Anterior cingulate cortex (tissue), 58 donors: ENCODE measurements around the gene SLC12A4.
"Not testable (repeated sequence)": the region's sequence is repeated elsewhere in the genome, so short reads cannot be mapped to it uniquely, and the experiment has no call there.

ENCODE experiments used
- DNase-seq, 58 donors: peaks; one replicate each; lab custom pipeline; 2025; lab: John Stamatoyannopoulos, UW

Gene SLC12A4

DNA sequence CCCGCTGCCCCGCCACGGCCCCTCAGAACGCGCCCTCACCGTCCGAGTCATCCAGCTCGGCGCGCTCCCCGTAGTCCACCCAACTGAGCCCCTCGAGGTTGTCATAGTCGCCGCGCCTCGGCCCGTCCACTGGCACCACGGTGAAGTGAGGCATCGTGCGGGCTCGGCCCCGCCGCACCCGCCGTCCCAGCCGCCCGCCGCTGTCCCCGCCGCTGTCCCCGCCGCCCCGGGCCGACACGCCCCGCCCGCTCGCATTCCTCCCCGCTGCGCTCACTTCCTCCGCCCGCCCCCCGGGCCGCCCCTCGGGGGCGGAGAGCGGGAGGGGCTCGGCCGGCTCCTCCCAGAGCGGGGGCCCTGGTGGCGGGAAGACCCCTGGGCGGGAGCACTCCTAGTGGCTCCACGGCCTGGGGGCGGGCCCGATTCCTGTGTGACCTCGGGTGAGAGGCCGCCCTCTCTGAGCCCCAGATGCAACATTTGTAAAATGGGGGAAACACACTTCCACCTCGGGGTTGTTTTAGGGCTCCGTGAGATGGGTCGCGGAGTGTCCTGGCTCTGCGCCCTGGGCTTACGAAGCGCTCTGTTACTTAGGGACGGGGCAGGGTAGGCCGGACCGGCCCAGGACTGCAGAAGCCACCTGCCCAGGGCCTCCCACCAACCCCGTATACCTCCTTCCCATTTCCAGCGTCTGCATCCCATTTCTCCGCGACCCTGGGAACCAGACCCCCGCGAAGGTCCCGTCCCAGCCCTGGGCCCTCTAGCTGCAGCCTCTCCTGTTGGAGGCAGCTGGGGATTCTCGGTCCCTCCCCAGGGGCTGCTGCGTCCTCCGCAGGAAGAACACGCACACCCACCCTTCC, at the start of gene SLC12A4:
Gene SLC12A4, minus strand, starts transcription at position 238 of the 854 bp plus-strand sequence. Its CDS starts 84 bp downstream, at position 154.
- peak in 49 of 58 donors; percentile 20 to 75 (median 43) for DNase-seq

DNA sequence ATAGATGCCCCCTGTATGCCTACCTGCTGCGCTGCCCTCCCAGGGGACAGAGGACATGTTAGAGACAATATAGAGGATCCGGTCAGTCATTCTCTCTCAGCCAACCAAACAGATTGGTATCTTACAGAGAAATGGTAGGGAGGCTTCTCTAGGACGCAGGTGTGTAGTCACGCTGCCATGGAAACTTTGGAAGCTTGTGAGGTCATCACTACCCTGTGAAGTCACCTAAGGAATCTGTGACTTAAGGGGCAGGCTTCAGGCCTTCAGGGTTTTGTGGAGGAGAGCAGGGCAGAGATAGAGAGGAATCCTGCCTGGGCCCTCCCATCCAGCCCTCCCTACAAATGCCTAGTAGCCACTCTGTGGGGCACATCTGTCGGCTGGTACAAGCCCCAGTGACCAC, 47.2 kb upstream of the SLC12A4 start, which contains the start of gene DPEP2NB:
Gene DPEP2NB, minus strand, starts transcription at position 231 of the 400 bp plus-strand sequence. Its CDS starts 141 bp downstream, at position 90.
- DNase-seq, result no peak

DNA sequence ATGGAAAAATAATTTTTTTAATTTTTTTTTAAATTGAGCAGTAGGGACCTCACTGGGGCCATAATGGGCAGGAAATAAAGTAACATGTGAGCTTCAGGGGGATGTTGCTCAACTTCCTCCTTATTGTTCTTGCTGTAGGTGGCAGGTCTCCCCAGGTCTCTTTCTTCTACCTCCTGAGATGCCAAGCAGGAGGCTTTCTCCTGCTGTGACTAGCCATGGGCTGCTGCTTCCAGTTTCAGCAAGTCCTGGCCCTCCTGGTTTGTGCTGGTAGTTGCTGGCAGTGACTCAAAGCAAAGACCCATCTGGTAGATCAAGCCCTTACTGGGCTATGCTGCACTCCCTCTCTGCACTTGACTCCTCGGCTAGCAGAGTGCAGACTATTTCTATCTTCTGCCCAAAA, 45.0 kb upstream of the SLC12A4 start:
- DNase-seq, result no peak

DNA sequence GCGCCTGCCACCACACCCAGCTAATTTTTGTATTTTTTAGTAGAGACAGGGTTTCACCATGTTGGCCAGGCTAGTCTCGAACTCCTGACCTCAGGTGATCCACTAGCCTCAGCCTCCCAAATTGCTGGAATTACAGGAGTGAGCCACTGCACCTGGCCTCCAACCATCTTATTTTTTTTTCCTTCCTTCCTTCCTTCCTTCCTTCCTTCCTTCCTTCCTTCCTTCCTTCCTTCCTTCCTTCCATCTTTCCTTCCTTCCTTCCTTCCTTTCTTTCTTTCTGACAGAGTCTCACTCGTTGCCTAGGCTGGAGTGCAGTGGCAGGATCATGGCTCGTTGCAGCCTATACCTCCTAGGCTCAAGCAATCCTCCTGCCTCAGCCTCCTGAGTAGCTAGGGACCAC, 41.4 kb upstream of the SLC12A4 start:
- DNase-seq, result not testable (repeated sequence)

DNA sequence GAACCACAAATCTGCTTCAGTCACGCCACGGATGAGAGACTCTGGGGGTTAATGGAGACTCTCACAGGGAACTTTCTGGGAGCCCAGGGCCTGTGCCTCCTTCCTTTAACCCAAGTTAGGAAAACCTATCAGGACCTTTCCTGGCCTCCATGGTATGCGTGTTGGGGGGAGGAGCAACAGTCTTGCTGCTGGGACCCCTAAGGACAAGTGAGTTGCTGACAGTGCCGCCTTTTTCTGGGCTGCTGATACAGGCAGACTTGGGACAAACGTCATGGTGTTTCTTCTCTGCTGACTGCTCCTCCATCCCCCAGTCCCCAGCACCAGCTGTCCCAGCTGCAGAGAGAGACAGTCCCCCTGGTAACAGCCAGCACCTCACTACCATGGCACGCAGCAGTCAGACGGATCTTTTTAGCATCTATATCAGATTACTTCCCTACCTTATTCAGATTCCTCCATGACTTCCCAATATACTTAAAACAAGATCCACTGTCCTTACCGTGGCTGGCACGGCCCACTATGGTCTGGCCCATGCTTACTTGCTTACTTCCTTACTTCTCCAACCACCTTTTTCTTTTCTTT, 40.8 kb upstream of the SLC12A4 start:
- DNase-seq, result no peak

DNA sequence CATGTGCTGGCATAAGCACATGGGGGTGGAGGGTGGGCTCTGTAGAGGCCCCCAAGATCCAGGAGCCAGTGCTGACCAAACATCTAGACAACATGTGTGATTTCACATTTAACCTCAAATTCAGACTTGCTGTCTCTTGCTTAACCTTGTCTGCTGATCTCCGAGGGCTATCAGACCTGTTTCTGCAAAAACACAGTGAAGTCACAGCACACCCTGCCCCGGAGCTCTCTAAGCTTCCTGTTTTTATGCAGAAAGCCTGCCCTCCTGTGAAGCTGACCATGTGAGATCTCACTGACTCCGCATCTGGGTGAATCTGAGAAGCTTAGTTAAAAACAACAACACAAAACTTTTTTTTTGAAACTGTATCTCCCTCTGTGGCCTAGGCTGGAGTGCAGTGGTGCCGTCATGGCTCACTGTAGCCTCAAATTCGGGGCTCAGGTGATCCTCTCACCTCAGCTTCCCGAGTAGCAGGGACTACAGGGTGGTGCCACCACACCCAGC, 37.4 kb upstream of the SLC12A4 start:
- DNase-seq, result peak in 9 of 58 donors; percentile 2 to 45 (median 8)

DNA sequence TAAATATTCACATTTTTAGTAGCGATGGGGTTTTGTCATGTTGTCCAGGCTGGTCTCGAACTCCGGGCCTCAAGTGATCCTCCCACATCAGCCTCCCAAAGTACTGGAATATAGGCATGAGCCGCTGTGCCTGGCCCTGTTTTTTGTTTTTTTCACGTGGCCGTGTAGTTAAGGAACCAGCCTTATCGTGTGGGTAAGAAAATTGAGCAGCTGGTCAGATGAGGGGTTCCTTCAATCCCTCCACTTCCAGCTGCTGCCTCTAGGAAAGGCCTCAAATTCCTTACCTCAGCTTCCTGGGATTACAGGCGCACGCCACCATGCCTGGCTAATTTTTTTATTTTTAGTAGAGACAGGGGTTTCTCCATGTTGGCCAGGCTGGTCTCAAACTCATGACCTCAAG, 36.8 kb upstream of the SLC12A4 start:
- DNase-seq, result no peak

DNA sequence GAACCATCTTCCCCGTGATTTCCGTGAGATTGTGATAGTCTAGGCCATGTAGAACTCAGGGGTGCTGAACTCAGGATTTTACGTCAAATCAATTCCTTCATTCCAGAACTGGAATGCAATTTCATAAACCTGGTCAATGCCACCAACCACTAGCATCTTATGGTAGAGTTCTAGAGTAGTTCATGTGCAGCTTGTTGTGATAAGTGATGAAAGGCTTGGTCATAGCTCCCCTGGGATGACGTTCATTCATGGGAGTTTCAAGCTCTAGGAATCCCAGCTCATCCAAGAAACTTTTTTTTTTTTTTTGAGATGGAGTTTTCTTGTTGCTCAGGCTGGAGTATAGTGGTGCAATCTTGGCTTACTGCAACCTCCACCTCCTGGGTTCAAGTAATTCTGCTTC, 34.6 kb upstream of the SLC12A4 start:
- no peak for DNase-seq

DNA sequence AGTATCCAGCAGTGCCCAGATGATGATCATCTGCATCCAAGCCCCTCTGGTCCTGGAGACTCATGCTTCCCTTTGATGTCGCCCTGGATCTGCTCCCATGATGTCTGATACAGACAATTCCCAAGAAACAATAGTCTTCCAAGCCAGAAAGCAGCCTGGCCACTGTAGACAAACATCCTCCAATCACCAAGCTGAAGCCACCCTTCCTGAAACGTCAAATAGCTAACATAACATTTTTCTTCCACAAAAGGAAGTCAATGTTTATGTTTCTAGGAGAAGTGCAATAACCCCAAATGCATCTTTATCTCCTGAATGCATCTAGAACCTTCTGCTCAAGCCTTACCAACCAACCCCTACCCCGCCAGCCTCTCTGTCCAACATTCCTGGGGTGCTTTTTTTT, 32.0 kb upstream of the SLC12A4 start:
- DNase-seq, result no peak

DNA sequence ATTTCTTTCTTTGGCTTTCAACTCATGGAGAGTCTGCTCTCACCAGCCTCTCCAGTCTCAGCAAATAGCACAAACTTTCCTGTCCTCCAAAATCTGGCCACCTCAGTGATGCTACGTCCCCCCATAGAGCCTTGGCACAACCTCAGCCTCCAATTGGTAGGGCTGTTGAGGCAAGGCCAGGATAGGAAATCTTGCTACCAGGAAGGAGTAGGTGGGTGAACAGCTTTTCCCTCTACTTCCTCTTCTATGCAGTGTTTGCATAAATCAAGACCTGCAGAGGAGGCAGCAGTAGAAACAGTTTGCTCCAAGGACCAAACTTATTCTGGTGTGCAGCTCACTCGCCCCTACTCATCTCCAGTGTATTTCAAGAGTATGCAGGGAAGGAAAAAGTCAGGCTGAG, 31.5 kb upstream of the SLC12A4 start:
- no peak for DNase-seq

DNA sequence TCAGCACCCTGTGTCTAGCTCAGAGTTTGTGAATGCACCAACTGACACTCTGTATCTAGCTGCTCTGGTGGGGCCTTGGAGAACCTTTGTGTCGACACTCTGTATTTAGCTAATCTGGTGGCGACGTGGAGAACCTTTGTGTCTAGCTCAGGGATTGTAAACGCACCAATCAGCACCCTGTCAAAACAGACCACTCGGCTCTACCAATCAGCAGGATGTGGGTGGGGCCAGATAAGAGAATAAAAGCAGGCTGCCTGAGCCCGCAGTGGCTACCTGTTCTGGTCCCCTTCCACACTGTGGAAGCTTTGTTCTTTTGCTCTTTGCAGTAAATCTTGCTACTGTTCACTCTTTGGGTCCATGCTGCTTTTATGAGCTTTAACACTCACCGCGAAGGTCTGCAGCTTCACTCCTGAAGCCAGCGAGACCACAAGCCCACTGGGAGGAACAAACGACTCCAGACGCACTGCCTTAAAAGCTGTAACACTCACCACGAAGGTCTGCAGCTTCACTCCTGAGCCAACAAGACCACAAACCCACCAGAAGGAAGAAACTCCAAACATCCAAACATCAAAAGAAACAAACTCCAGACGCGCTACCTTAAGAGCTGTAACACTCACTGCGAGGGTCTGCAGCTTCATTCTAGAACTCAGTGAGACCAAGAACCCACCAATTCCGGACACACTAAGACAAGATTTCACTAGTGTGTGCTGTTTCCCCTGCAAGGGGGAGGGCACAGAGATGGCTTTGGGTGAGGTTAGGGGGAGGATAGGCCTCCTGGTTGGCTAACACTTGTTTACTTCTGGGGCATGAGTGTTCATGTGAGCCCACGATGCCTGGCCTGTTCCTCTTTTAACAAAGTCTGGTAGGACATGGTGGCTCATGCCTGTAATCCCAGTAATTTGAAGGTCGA, 30.6 kb upstream of the SLC12A4 start, which contains the start of gene DPEP2:
Gene DPEP2, minus strand, starts transcription at position 706 of the 910 bp plus-strand sequence. CDS start 6,272 bp downstream, outside the sequence.
- peak in 6 of 58 donors; percentile 5 to 22 (median 10) for DNase-seq

DNA sequence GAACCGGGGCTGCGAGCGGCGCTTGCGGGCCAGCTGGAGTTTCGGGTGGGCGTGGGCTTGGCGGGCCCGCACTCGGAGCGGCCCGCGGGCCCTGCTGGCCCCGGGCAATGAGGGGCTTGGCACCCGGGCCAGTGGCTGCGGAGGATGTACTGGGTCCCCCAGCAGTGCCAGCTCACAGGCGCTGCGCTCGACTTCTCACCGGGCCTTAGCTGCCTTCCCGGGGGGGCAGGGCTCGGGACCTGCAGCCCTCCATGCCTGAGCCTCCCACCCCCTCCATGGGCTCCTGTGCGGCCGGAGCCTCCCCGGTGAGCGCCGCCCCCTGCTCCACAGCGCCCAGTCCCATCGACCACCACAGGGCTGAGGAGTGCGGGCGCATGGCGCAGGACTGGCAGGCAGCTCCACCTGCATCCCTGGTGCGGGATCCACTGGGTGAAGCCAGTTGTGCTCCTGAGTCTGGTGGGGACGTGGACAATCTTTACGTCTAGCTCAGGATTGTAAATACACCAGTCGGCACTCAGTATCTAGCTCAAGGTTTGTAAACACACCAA, 29.9 kb upstream of the SLC12A4 start:
- not testable (repeated sequence) for DNase-seq

DNA sequence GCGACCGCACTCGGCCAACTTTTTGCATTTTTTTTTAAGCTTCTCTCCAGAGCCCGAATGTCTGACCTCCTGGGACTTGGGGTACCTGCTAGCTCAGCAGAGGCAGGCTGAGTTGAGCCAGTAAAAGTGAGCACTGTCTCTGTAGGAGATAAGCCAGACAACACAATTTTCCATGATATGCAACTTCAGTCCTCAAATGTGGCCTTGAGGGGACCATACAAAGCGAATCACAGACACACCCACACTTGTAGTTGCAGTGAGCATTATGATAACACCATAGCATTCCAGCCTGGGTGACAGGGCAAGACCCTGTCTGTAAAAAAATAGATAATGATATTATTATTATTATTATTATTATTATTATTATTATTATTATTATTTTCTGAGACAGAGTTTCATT, 28.2 kb upstream of the SLC12A4 start:
- no peak for DNase-seq

DNA sequence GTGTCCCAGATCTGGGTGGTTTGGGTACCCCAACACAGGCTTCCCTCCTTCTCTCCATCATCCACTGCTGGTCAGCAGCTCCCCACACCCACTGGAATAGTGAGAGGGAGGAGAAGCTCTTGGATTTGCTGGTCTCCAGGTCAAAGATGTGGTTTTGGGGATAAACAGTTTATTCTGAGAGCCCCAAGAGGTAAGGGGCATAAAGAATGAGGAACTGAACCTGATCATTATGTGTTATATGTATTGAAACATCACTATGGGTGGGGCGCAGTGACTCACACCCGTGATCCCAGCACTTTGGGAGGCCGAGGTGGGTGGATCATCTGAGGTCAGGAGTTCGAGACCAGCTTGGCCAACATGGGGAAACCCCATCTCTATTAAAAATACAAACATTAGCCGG, 27.0 kb upstream of the SLC12A4 start:
- DNase-seq, result no peak

DNA sequence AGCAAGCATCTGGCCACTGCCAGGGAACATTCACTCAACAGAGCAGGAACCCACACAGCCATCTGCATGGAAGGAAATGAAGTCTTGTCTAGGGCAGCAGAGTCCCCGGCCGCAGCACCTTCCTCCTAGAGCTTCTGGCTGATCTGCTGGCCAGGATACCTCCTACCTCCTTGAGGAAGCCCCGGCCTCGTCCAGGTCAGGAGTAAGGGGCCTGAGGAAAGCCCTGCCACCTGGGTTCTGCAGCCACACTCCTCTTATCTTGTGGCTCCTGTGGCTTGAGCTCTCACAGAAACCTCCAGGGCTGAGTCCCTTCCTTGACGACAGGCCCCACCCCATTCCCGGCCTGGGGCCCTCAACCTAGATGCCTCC, 25.6 kb upstream of the SLC12A4 start:
- not testable (repeated sequence) for DNase-seq

DNA sequence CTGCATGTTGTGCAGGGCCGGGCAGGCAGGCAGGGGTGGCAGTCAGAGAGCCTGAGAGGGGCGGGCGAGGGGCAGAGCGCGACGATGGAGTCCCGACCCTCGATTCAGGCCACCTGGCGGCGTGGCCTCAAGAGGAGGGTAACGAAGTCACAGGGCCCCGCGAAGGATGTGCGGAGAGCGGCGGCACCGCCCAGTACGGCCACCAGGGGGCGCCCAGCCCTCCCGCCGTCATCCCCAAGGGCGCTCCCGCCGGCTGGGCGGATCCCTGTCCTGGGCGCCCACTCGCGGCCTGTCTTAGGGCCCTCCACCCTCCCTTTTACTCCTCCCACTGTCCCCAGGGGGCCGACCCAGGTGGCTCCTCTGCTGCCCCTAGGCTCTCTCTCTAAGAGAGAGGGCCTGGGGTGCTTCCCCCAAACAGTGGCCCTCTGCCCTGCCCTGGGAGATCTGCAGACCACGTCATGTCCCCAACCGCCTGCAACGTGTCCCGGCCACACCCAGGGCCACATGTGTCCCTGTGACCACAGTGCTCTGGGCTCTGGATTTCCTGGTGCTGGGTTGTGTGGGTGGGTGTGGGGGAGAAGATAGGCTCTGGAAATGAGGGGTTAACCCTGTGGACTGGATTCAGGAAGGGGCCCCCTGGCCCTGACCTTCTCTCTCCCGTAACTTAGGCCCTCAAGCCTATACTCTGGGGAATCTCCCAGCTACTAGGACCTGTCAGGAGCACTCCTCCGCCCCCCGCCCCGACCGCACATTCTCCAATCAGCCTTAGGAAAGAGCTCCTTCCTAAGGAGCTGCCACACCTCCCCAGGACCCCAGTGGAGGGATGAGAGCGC, 25.0 kb upstream of the SLC12A4 start:
- peak in 46 of 58 donors; percentile 7 to 72 (median 31) for DNase-seq

DNA sequence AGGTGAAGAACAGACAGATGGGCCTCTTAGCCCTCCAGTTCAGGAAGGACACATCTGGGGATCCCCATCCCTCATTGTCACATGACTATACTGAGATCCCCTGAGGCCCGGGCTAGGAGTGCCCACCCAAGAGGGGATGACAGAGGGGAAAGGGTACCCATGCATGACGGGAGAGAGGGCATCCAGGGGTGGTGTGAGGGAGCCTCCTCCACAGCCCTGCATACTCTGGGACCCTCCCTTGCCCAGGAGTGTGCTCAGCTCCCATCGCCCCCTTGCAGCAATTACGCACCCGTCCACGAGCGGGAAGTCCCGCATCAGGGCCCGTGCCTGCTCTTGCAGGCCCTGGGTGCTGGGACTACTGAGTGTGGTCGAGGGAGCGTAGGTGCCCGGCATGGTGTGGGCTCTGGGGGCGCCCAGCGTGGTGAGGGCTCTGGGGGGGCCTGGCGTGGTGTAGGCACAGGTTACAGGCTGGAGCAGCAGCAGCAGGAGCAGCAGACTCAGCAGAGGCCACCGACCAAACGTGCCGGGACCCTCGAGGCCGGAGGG, 24.3 kb upstream of the SLC12A4 start:
- DNase-seq, result peak in 1 of 58 donors; percentile 27

DNA sequence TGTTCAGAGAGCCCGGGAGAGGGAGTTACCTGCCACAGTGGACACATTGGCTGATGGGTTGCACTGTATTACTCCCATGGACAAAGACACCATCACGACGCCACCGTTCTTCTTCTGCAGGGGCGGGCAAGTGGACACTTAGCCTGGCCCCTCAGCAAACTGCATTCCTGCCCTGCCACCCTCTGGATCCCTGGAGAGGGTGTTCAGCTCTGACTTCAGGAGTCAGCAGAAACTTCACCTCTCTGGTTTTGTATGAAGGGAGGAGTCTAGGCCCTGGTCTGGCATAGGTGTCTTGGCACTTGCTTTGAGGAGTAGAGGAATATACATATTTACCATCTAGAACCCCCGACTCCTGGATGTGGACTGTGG, 21.6 kb upstream of the SLC12A4 start:
- DNase-seq, result no peak
